GM12878 (cell line): ENCODE results near the gene SERPINE2. TPM values are rescaled to one million over a fixed set of nuclear protein-coding genes. Genes with fewer than 3 reads are reported as not detected.
"Not testable (repeated sequence)": the region's sequence is repeated elsewhere in the genome, so short reads cannot be mapped to it uniquely, and the experiment has no call there.

ENCODE experiments used
- ATAC-seq: fragments of 200-7000 bp; cut with Tn5 transposase; 3 replicates; pipeline ENCODE4 v1.9.1; 2020; ENCODE audit warnings: mild to moderate bottlenecking, moderate library complexity
- BruUV-seq: library from RNA; stranded (reverse); fragments of 400-500 nt; replicated peaks from 2 replicates; lab custom pipeline; 2021; lab: Mats Ljungman, UMichigan
- CTCF ChIA-PET: fragments of 300-600 bp; sonication (Branson Sonifier 250); formaldehyde crosslinking; extraction: SDS; loops from one replicate; lab custom pipeline; 2021; ENCODE audit warnings: inconsistent platforms; lab: Yijun Ruan, JAX
- POLR2A ChIA-PET: fragments of 350-600 bp; formaldehyde crosslinking; extraction: SDS; loops from one replicate; lab custom pipeline; 2021; ENCODE audit warnings: inconsistent platforms; lab: Charles Lee
- RAD21 ChIA-PET: fragments of 300-600 bp; sonication (Branson Sonifier 250); formaldehyde crosslinking; loops from one replicate; lab custom pipeline; 2023; ENCODE audit warnings: antibody characterized with exemption; ENCODE audit not compliant: unreplicated experiment; lab: Charles Lee
- SMC1A ChIA-PET: fragments of 300-600 bp; sonication (Branson Sonifier 250); formaldehyde crosslinking; loops from one replicate; lab custom pipeline; 2023; ENCODE audit not compliant: unreplicated experiment, uncharacterized antibody; lab: Charles Lee
- DNase-seq: peaks from one replicate; pipeline ENCODE4 v3.0.0-alpha.2; 2011; ENCODE audit warnings: low read depth, low spot score
- FAIRE-seq: peaks from 3 replicates; lab custom pipeline; 2011; peaks lifted over from hg19 to GRCh38; lab: Jason Lieb, UNC
- H2AFZ ChIP-seq: 2 replicates; pipeline ENCODE4 v1.6.0; 2011; ENCODE audit warnings: low read depth, low read length, control low read depth; ENCODE audit not compliant: control insufficient read depth
- H3K27ac ChIP-seq: 2 replicates; pipeline ENCODE4 v1.5.1; 2011; ENCODE audit warnings: control low read depth; ENCODE audit not compliant: control insufficient read depth, insufficient read depth
- H3K27me3 ChIP-seq, 2 experiments: replicated peaks in 1 of 2; 2 replicates each; pipeline versions ENCODE4 v1.6.0 to v1.6.1; 2011; ENCODE audit warnings: low read length in 1 of 2; ENCODE audit not compliant: control insufficient read depth in 2 of 2, insufficient read depth in 2 of 2
- H3K36me3 ChIP-seq, 2 experiments: 2 replicates each; pipeline ENCODE4 v1.5.1; 2011; ENCODE audit warnings: low read length in 1 of 2; ENCODE audit not compliant: control insufficient read depth in 2 of 2, insufficient read depth in 2 of 2
- H3K4me1 ChIP-seq: 2 replicates; pipeline ENCODE4 v1.6.1; 2011; ENCODE audit warnings: mild to moderate bottlenecking, low read length, moderate library complexity, mixed read lengths; ENCODE audit not compliant: control insufficient read depth, insufficient read depth
- H3K4me2 ChIP-seq: 2 replicates; pipeline ENCODE4 v1.6.0; 2011; ENCODE audit warnings: control low read depth; ENCODE audit not compliant: control insufficient read depth, insufficient read depth
- H3K4me3 ChIP-seq: fragments of 200-600 bp; sonication (generic); 2 replicates; pipeline ENCODE4 v1.5.1; 2016
- H3K79me2 ChIP-seq: 2 replicates; pipeline ENCODE4 v1.6.0; 2011; ENCODE audit warnings: low read length; ENCODE audit not compliant: control insufficient read depth, insufficient read depth
- H3K9ac ChIP-seq: 2 replicates; pipeline ENCODE4 v1.8.0; 2011; ENCODE audit warnings: low read length, control low read depth, mixed read lengths; ENCODE audit not compliant: control insufficient read depth, insufficient read depth
- H3K9me3 ChIP-seq: replicated peaks from 3 replicates; pipeline ENCODE4 v1.5.1; 2011; ENCODE audit warnings: mild to moderate bottlenecking, low read length; ENCODE audit not compliant: control insufficient read depth, insufficient read depth
- H4K20me1 ChIP-seq: 2 replicates; pipeline ENCODE4 v1.6.0; 2011; ENCODE audit not compliant: control insufficient read depth, insufficient read depth
- ATF2 ChIP-seq: IDR thresholded peaks from 2 replicates; pipeline ENCODE4 v1.6.1; 2012; ENCODE audit warnings: low read length, inconsistent platforms
- BHLHE40 ChIP-seq, 2 experiments: fragments of 450-650 bp in 1 of 2; IDR thresholded peaks; 2 replicates each; pipeline ENCODE4 v1.6.1; 2011 to 2017; ENCODE audit warnings: low read depth in 2 of 2, borderline replicate concordance in 1 of 2, improper control_type of control experiment in 1 of 2, low read length in 1 of 2, mild to moderate bottlenecking in 1 of 2
- CBX5 ChIP-seq: sonication (generic); IDR thresholded peaks from 2 replicates; pipeline ENCODE4 v1.6.1; 2016; ENCODE audit warnings: low read depth, moderate library complexity, mild to moderate bottlenecking, inconsistent platforms
- CHD2 ChIP-seq: IDR thresholded peaks from 2 replicates; pipeline ENCODE4 v1.6.1; 2011; ENCODE audit warnings: low read depth, low read length, improper control_type of control experiment, borderline replicate concordance
- IKZF1 ChIP-seq: fragments of 450-650 bp; conservative IDR thresholded peaks from 2 replicates; pipeline ENCODE4 v1.6.1; 2017; ENCODE audit warnings: antibody characterized with exemption, mild to moderate bottlenecking
- IKZF2 ChIP-seq, 2 experiments: fragments of 450-650 bp; IDR thresholded peaks; 2 replicates each; pipeline ENCODE4 v1.6.1; 2017; ENCODE audit warnings: mild to moderate bottlenecking in 2 of 2, moderate library complexity in 2 of 2
- MEF2B ChIP-seq: fragments of 450-650 bp; IDR thresholded peaks from 2 replicates; pipeline ENCODE4 v1.6.1; 2018; ENCODE audit warnings: mild to moderate bottlenecking, moderate library complexity; ENCODE audit not compliant: partially characterized antibody, poor library complexity, severe bottlenecking
- RELB ChIP-seq: fragments of 450-650 bp; IDR thresholded peaks from 2 replicates; pipeline ENCODE4 v1.6.1; 2017; ENCODE audit warnings: low read depth, mild to moderate bottlenecking, moderate library complexity
- RUNX3 ChIP-seq: IDR thresholded peaks from 2 replicates; pipeline ENCODE4 v1.6.1; 2012; ENCODE audit warnings: low read length, inconsistent platforms
- SKIL ChIP-seq: fragments of 450-650 bp; IDR thresholded peaks from 2 replicates; pipeline ENCODE4 v1.6.1; 2017; ENCODE audit warnings: mild to moderate bottlenecking, low read depth, inconsistent platforms; ENCODE audit not compliant: poor library complexity, severe bottlenecking
- SMAD1 ChIP-seq: fragments of 450-650 bp; IDR thresholded peaks from 2 replicates; pipeline ENCODE4 v1.6.1; 2018; ENCODE audit warnings: mild to moderate bottlenecking, low read depth; ENCODE audit not compliant: partially characterized antibody
- YY1 ChIP-seq: IDR thresholded peaks from 2 replicates; pipeline ENCODE4 v1.6.1; 2011; ENCODE audit warnings: low read depth, mild to moderate bottlenecking, low read length
- WGBS: methylation state at CpG from one replicate; pipeline ENCODE4 v1.1.6; 2016; ENCODE audit warnings: low lambda C conversion rate; ENCODE audit not compliant: insufficient replicate concordance, insufficient coverage; ENCODE audit errors: missing lambda C conversion rate; 5-methylcytosine and 5-hydroxymethylcytosine counted together
- in situ Hi-C: fragments of 300-500 bp; cut with MboI; formaldehyde crosslinking; loops from 9 replicates; pipeline ENCODE4 v1.14.3; 2018; ENCODE audit warnings: mixed read lengths
- intact Hi-C: fragments of 100-400 bp; cut with micrococcal nuclease; formaldehyde crosslinking; loops from one replicate; pipeline ENCODE4 v1.14.2; 2022; ENCODE audit not compliant: unreplicated experiment
- polyA plus RNA-seq, 11 experiments: library from polyadenylated mRNA; depleted of rRNA in 4 of 11; unstranded in 6 of 11; stranded (reverse) in 5 of 11; fragments of >200 nt; fragmentation: Nextera tagmentation in 4 of 11; fragmentation: Illumina TruSeq in 1 of 11; extraction: Ambion mirVana in 4 of 11; extraction: Trizol in 1 of 11; gene quantifications; 1 replicate in 1 of 11; 2 replicates in 10 of 11; pipeline versions ENCODE4 v1.2.1 to v1.2.3, GENCODE V29; 2011 to 2016; ENCODE audit warnings: inconsistent platforms in 2 of 11, missing spikeins in 2 of 11, low read depth in 1 of 11
- total RNA-seq, 4 experiments: library from RNA; depleted of rRNA in 3 of 4; stranded (reverse); fragments of >200 nt in 3 of 4; fragmentation: Illumina TruSeq in 1 of 4; extraction: Trizol in 1 of 4; gene quantifications; 2 replicates each; pipeline versions ENCODE4 v1.2.1 to v1.2.3, GENCODE V29; 2013 to 2021

The SERPINE2 gene
- total and polyA plus RNA-seq, 10 of the 15 experiments (the other 5 are each of a cell fraction or from before 2014, with no cell fraction given) = 0.18 to 1.7 (median 0.39) TPM

- CTCF ChIA-PET = interaction anchor here (2.0 to 2.4 kb wide), 2 partner anchors 22 to 54 kb away, joined by 5 to 8 read pairs; no protein-coding TSS in a partner anchor
- in situ Hi-C loops, H3K27me3 ChIP-seq, H3K9ac ChIP-seq, H3K36me3 ChIP-seq, FAIRE-seq, H3K4me3 ChIP-seq, intact Hi-C loops, H2AFZ ChIP-seq, H3K4me2 ChIP-seq, DNase-seq, BruUV-seq, H4K20me1 ChIP-seq, H3K9me3 ChIP-seq: not testable (repeated sequence)
- Histone ChIP-seq H3K79me2 (peaks cover 64% of the 10 kb centered on the region), H3K4me1 (peaks cover 21% of the 10 kb centered on the region), H3K27ac (0 out of 2 replicates have a peak overlapping the region, but pooled peaks have one; percentile 15)
- POLR2A ChIA-PET = interaction anchor here (0.6 kb wide), 1 partner anchor 44 kb away, joined by 3 read pairs; no protein-coding TSS in a partner anchor
- 50% methylated on average over 2 of the region's 2 CpGs for WGBS
- RAD21 ChIA-PET = interaction anchor here (0.8 to 2.8 kb wide), 2 partner anchors 43 to 44 kb away, joined by 3 to 17 read pairs; no protein-coding TSS in a partner anchor
- SMC1A ChIA-PET = interaction anchor here (0.6 to 3.5 kb wide), 5 partner anchors 18 to 242 kb away, joined by 3 to 19 read pairs (median 3); partner anchors contain the start of gene MRPL44
- TF ChIP-seq MEF2B = peak; percentile 83
- peak; percentile 71 for TF ChIP-seq SMAD1
- TF ChIP-seq SKIL = peak; percentile 43
- 0 out of 2 replicates have a peak, but pooled peaks have one; percentile 21 for TF ChIP-seq IKZF1
- TF ChIP-seq BHLHE40 (IDR thresholded peaks at IDR 0.05; ENCODE audit: borderline replicate concordance in 1 of 2, low read depth in 2 of 2, low read length in 1 of 2) = peak in 1 of 2 experiments; percentile 49; a peak in 1 of 4 replicates
- TF ChIP-seq CHD2 = 0 out of 2 replicates have a peak, but pooled peaks have one; percentile 33
- peak; percentile 38; the same call in 1 of the 2 replicates for TF ChIP-seq ATF2
- TF ChIP-seq YY1 = peak; percentile 71; the same call in 1 of the 2 replicates
- 0 out of 2 replicates have a peak, but pooled peaks have one; percentile 50 for TF ChIP-seq CBX5
- peak; percentile 60 to 65; a peak in 3 of 4 replicates for TF ChIP-seq IKZF2 (IDR thresholded peaks at IDR 0.05)
- TF ChIP-seq RUNX3 = peak; percentile 53
- peak; percentile 72 for TF ChIP-seq RELB
- peak; percentile 44 for ATAC-seq
Measured at GRCh38 chr2:223939438-223939837, 99.6 kb downstream of the SERPINE2 start.
